ENCODE data around the gene BOC.

GRCh38 chr3:113212844-113213375 is 1.6 kb downstream of the BOC start:
- TF ChIP-seq, protein P1, sequence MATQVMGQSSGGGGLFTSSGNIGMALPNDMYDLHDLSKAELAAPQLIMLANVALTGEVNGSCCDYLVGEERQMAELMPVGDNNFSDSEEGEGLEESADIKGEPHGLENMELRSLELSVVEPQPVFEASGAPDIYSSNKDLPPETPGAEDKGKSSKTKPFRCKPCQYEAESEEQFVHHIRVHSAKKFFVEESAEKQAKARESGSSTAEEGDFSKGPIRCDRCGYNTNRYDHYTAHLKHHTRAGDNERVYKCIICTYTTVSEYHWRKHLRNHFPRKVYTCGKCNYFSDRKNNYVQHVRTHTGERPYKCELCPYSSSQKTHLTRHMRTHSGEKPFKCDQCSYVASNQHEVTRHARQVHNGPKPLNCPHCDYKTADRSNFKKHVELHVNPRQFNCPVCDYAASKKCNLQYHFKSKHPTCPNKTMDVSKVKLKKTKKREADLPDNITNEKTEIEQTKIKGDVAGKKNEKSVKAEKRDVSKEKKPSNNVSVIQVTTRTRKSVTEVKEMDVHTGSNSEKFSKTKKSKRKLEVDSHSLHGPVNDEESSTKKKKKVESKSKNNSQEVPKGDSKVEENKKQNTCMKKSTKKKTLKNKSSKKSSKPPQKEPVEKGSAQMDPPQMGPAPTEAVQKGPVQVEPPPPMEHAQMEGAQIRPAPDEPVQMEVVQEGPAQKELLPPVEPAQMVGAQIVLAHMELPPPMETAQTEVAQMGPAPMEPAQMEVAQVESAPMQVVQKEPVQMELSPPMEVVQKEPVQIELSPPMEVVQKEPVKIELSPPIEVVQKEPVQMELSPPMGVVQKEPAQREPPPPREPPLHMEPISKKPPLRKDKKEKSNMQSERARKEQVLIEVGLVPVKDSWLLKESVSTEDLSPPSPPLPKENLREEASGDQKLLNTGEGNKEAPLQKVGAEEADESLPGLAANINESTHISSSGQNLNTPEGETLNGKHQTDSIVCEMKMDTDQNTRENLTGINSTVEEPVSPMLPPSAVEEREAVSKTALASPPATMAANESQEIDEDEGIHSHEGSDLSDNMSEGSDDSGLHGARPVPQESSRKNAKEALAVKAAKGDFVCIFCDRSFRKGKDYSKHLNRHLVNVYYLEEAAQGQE (IDR thresholded peaks at IDR 0.05; ENCODE audit: unreplicated experiment), result no peak
- TF ChIP-seq CREB1 (CRISPR knock-in tag; IDR thresholded peaks at IDR 0.05; ENCODE audit: low read depth) (no peak), POLR2AphosphoS5 (IDR thresholded peaks at IDR 0.05; ENCODE audit: low read depth) (no peak)
